Measurements from ENCODE around the gene RABIF.
"Not testable (repeated sequence)": the region's sequence is repeated elsewhere in the genome, so short reads cannot be mapped to it uniquely, and the experiment has no call there.

RABIF gene

GRCh38 chr1:202888531-202889360, at the start of gene RABIF:
Gene RABIF, minus strand, starts transcription at chr1:202889149. Its CDS starts 51 bp downstream, at chr1:202889098.
- peak; percentile 96 for DNase-seq

- DNase-seq: no peak
Observed at GRCh38 chr1:202938287-202938925, 49.5 kb upstream of the RABIF start.

- not testable (repeated sequence) for DNase-seq
Observed at GRCh38 chr1:202936409-202936808, 47.5 kb upstream of the RABIF start.

- DNase-seq: no peak
Observed at GRCh38 chr1:202935844-202936243, 46.9 kb upstream of the RABIF start.

- no peak for DNase-seq
Observed at GRCh38 chr1:202934755-202935154, 45.8 kb upstream of the RABIF start.

GRCh38 chr1:202932476-202932875, 43.5 kb upstream of the RABIF start:
- DNase-seq: no peak

GRCh38 chr1:202926581-202927491, 37.9 kb upstream of the RABIF start, which contains the start of gene KLHL12:
Gene KLHL12, minus strand, starts transcription at chr1:202927234. Its CDS starts 2,072 bp downstream, at chr1:202925162.
- peak; percentile 93 for DNase-seq

GRCh38 chr1:202923533-202923932, 34.6 kb upstream of the RABIF start:
- no peak for DNase-seq

- DNase-seq: no peak
Observed at GRCh38 chr1:202919615-202920014, 30.7 kb upstream of the RABIF start.

GRCh38 chr1:202915146-202915545, 26.2 kb upstream of the RABIF start:
- DNase-seq: no peak

GRCh38 chr1:202912476-202912875, 23.5 kb upstream of the RABIF start:
- not testable (repeated sequence) for DNase-seq

- DNase-seq: no peak
Observed at GRCh38 chr1:202909494-202909893, 20.5 kb upstream of the RABIF start.

- DNase-seq: no peak
Observed at GRCh38 chr1:202908998-202909397, 20.0 kb upstream of the RABIF start.

- DNase-seq: no peak
Observed at GRCh38 chr1:202905331-202905730, 16.4 kb upstream of the RABIF start.

- not testable (repeated sequence) for DNase-seq
Observed at GRCh38 chr1:202903808-202904207, 14.9 kb upstream of the RABIF start.

GRCh38 chr1:202901555-202901954, 12.6 kb upstream of the RABIF start:
- no peak for DNase-seq

GRCh38 chr1:202892501-202892900, 3.6 kb upstream of the RABIF start:
- DNase-seq: no peak

- no peak for DNase-seq
Observed at GRCh38 chr1:202890392-202890791, 1.4 kb upstream of the RABIF start.

GRCh38 chr1:202888221-202888530, 773 bp downstream of the RABIF start:
- DNase-seq: no peak

GRCh38 chr1:202880961-202881460, 7.9 kb downstream of the RABIF start:
- no peak for DNase-seq

GRCh38 chr1:202880062-202880461, 8.9 kb downstream of the RABIF start:
- DNase-seq: no peak

GRCh38 chr1:202879128-202879527, 9.8 kb downstream of the RABIF start:
- no peak for DNase-seq

- DNase-seq: no peak
Observed at GRCh38 chr1:202873026-202873425, 15.9 kb downstream of the RABIF start.
